GM18505 (cell line): ENCODE results near the gene NACC1.
"Not testable (repeated sequence)": the region's sequence is repeated elsewhere in the genome, so short reads cannot be mapped to it uniquely, and the experiment has no call there.

Source experiments
- ATAC-seq: cut with Tn5 transposase; IDR thresholded peaks from one replicate; pipeline ENCODE4 v1.9.1; 2021; ENCODE audit not compliant: unreplicated experiment
- POLR2A ChIP-seq: IDR thresholded peaks from 4 replicates; pipeline ENCODE4 v1.6.1; 2011; ENCODE audit warnings: borderline replicate concordance; ENCODE audit not compliant: insufficient read depth, insufficient read length; ENCODE audit errors: extremely low read depth

NACC1 gene

GRCh38 chr19:13181747-13182388, 63.8 kb downstream of the NACC1 start:
- TF ChIP-seq POLR2A, result no peak
- no peak for ATAC-seq

GRCh38 chr19:13184926-13185325, 66.9 kb downstream of the NACC1 start:
- ATAC-seq, result not testable (repeated sequence)

- not testable (repeated sequence) for ATAC-seq
Observed at GRCh38 chr19:13185763-13186657, 67.9 kb downstream of the NACC1 start.

GRCh38 chr19:13186688-13187087, 68.6 kb downstream of the NACC1 start:
- ATAC-seq, result not testable (repeated sequence)

- ATAC-seq, result no peak
- no peak for TF ChIP-seq POLR2A
Observed at GRCh38 chr19:13187419-13187818, 69.4 kb downstream of the NACC1 start.

- no peak for ATAC-seq
- no peak for TF ChIP-seq POLR2A
Observed at GRCh38 chr19:13189600-13189999, 71.5 kb downstream of the NACC1 start.
